Right renal pelvis (tissue), 4 donors: ENCODE results near the gene GMDS. TPM values are rescaled to one million over a fixed set of nuclear protein-coding genes. Genes with fewer than 3 reads are reported as not detected.
"Not testable (repeated sequence)": the region's sequence is repeated elsewhere in the genome, so short reads cannot be mapped to it uniquely, and the experiment has no call there.

Experiments
- DNase-seq, 4 donors: peaks; one replicate each; pipeline ENCODE4 v3.0.0-alpha.2; 2013; ENCODE audit warnings: low read depth in 4 of 4, low spot score in 3 of 4, missing footprints in 1 of 4
- polyA plus RNA-seq, 4 donors: library from polyadenylated mRNA; unstranded; fragments of 120-200 nt; gene quantifications; one replicate each; pipeline ENCODE4 v1.2.1, GENCODE V29; 2013; ENCODE audit not compliant: insufficient read length in 4 of 4

Gene GMDS
- polyA plus RNA-seq, 4 donors: 67.7 to 86.0 (median 77.9) TPM

DNA sequence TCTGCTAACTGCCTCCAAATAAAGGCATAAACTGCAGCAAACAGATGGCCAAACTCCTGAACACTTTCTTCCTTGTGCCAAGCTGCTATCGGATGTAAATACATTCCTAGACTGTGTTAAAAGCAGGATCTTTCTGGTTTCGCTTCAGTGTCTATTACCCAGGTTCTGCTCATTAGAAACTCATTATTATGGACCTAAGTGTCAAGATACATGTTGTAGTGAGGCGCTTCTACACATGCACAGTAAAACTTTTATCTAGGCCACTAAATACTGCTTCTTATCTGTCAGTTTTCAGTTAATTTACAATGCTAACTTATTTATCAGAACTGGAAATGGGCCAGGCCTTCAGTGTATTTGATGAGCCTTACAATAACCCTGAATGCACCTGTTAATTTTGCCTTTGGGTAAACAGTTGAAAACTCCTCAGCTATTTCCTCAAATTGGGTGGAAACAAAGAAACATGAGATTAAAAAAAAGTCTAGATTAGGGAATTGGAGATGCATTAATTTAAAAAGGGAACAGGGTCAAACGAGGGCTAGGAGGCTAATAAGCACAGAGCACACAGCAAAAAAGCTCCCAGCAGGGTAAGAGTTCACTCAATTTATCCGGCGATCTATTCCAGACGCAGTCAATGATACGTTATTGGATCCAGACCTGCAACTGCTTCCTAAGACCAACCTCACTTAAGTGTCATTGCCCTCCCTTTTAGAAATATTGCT, 395.1 kb downstream of the GMDS start:
- DNase-seq: no peak

DNA sequence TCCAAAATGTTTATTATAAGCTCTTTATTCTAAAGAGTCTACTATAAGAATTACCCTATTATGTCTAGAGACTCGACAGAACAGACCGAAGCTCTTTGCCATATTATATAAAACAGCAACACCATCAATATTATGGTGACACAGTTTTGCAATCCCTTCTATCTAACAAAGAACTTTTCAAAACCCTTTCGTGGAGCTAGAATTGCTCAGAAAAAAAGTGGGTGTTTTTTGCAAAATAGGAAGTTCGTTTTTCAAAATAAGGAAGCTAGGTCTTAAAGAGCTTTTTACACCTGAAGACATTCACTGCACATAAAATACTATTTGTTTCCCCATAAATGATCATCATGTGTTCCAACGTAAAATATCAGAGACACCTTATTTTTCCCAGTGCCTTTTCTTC, 395.7 kb downstream of the GMDS start:
- no peak for DNase-seq

DNA sequence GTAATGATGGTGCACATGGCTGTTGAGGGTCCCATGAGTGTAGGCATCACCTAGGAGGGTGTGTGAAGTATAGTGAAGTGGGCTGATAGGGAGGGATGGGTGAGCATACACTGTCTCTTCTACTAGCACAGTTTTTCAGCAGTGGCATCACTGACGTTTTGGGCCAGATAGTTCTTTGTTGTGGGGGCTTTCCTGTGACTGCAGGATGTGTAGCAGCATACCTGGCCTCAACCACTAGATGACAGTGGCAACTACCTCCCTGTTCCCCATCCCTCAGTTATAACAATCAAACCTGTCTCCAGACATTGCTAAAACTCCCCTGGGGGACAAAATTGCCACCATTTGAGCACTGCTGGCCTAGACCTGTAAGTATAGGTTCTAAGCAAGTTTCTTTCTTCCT, 396.7 kb downstream of the GMDS start:
- no peak for DNase-seq

DNA sequence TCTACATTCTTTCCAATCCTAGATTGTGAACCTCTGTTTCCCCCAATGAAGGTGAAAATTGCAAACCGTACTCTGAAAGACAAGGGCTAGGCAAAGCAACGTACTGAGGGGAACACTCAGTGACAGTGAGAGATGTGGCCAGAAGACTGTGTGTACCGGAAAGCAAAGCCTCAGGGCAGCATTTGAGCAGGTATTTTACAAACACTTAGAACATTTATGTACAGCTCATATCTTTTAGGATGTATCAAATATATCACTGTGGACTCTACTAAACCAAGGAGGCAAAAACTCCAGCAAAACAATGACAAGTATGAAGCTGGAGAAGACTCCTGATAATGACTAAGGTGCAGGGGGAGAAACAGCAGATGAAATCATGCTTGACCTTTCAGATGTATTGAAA, 398.8 kb downstream of the GMDS start:
- no peak for DNase-seq

DNA sequence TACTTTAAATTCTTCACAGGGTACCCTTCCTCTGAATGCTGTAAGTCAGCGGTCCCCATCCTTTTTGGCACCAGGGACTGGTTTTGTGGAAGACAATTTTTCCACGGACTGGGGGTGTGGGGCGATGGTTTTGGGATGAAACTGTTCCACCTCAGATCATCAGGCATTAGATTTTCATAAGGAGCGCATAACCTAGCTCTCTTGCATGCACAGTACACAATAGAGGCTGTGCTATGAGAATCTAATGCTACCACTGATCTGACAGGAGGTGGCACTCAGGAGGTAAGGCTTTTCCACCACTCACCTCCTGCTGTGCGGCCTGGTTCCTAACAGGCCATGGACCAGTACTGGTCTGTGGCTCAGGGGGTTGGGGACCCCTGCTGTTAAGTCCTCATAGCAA, 399.9 kb downstream of the GMDS start:
- DNase-seq: not testable (repeated sequence)

DNA sequence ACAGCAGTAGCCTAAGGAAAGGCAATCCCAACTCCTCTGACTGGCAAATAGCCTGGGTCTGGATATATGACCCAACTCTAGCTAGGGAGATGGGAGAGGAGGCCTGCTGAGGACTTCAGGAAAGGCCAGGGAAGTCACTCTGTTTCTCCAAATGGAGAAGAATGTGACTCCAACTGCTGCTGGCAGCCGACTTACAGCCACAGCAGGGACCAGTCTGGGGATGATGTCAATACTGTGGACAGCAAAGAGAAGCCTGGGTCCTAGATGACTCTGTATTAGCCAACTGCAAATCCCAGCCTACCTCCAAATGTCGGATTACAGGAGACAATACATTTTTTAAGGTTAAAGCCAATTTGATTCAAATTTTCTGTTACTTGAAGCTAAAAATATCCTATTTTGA, 403.1 kb downstream of the GMDS start:
- no peak for DNase-seq

DNA sequence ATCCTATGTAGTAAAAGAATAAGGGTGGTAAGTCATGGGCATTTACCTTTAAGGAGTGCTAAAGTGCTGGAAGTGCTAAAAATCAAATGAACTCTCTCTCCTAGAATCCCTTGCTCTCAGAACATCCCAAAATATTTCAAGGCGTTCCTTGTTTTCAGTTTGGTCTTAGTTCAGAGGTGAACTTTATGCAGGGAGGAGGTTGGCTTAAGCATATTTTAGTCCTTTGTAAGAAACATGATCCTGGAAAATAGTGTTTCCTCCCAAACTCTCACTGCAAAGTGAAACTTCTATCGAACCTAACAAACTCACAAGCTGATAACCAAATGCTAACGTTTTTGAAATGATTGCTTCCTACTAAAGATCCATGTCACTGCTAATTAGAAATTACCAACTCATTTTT, 404.3 kb downstream of the GMDS start:
- no peak for DNase-seq

DNA sequence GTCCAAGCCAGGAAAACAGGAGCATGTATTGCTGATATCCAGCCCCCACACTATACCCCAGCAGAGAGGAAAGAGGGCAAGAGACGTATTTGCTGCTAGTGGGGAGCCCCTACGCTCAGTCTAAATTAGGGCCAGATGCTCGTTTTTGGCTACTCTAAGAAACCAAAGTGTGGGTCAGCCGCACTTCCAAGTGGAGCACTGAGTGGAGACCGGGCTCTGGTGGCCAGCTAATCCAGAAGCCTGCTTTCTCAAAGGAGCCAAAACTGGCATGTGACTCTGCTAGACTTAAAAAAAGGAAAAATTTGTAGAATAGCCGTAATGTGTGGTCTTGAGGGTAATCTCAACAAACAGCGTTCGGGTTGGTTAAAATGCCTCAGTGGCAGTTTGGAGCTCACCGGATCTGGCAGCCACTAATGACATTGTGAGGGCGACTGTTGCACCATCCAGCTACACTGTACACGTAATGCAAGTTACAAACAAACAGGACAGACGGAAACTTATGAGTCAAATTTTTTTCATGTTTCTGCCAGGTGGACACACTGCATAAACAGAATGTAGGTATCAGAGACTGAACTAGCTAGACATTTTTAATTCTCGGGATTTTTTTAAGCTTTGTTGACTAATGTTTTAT, 404.8 kb downstream of the GMDS start:
- DNase-seq: no peak

DNA sequence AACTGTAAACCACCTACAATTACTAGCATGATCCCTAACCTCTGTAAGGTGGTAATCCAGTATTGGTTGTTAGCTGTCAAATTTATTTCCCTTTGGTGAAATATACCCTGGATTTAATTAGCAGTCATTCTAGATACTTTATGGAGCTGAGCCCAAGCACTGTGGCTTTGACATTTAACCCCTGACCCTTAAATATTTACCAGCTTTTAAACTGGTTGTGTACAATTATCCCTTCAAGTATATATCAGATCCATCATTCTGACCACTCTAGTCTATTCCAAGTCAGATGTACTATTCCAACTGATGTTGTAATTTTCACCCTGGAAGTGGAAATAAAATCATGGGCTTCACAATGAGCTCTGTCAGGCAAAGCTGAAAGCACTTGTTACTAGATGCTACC, 406.0 kb downstream of the GMDS start:
- DNase-seq: no peak

DNA sequence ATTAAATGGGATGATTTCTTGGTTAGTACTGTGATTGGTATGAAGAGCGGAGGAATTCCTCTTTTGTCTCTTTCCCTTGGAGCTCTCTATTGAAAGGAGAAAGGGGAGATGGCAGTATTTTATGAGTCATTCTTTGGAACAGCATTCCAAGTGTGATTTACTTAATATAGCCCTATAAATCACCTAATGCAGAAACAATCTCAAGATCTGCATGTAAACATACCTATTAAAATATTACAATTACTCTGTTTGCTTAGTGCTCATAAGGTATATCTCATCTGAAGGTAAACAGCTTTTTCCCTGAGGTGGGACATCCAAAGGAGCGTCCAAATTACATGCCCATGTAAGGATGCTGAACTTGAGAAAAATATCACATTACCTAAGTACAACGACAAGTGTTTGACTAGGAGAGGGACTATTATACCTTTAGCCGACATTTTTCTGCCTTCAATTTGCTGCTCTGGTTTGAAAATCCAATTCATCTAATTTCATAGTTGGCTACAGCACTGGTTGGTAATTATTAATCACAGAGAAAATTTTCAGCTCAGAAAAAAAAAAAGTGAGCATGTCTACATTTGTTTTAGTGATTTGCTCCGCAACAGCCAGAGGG, 406.7 kb downstream of the GMDS start:
- no peak for DNase-seq

DNA sequence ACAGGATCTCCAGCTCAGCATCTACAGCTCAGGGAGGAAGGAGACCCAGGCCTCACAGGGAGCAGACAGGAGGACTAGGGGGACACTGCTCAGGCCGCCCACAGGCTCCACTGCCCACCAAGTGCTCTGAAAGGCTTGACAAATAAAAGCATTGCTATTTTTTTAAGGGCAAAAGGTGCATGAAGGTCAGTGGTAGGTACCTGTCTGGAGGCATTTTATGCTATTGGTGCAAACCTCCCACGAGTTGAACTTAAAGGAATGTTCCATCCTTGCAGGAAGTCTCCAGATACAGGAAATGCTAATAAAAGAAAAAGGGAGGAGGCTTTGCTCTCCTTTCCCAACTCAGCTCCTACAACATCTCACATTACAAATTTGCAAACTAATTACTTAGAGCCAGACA, 407.6 kb downstream of the GMDS start:
- no peak for DNase-seq

DNA sequence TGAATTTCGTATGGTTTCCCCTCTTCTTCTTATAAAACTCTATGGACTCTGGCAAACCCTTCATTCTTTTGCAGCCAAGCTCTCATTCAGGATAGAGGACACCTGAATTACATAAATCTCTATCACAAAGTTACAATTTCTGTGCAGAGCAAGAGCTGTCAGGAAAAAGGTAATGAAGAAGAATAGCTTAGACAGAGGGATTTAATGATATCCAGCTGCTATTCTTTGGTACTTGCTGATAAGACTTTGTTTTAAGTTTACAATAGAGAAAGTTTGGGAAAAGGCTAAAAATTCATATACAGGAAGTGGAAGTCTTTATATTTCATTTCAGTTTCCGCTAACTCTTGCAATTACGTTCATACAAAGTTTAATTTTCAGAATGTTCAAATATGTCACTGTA, 408.7 kb downstream of the GMDS start:
- no peak for DNase-seq

DNA sequence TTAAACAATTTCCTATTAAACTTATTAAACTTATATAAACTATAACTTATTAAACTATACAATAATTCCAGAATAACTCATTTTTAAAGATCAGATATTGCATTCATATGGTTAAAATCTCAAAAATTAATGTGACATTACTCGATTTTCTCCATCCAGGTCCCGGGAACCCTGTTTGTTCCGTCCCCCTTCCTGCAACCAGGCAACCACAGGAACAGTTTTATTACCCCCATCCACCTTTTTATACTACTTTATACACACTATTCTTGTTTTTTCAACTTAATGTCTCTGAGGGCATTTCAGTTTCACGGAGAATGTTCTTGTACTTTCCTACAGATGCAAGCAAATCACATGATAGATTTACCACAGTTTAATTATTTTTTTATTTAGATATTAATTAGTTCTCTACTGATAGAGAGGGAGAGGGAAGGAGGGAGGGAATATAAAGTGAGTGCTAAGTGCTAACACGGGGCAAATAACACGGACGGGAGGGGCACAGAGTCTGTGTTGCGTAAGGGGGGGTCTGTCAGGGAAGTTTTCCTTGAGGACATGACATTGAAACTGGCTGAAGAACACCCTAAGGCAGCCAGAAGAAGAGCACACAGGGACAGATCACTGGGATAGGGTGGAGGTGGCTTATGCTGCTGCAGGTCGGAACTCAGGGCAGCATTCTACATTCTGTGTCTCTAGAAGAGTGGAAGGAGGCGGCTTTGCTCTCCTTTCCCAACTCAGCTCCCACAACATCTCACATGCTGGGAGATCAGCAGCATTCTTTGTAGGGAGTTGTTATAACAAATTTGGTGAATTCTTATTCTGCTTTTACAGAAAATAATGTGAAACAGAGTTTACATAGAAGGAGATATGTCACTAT, 410.5 kb downstream of the GMDS start:
- no peak for DNase-seq

DNA sequence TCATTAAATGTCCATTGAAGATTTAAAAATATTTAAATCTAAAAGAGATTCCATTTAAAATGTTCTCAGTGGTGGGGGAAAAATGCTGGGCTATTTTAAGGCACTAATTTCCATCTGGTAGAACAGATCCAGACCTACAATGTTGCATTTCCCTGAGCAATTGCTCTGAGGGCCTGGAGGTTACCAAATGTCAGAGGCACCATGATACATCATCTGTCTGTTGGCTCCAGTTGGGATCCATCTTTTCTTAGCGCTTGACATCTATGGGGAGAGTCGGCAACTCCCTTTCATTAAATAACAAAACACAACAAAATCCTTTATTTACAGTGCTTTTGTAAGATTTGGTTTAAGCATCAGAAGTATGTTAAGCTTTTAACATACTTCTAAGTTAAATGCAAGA, 411.2 kb downstream of the GMDS start:
- DNase-seq: peak in 1 of 4 donors; percentile 78

DNA sequence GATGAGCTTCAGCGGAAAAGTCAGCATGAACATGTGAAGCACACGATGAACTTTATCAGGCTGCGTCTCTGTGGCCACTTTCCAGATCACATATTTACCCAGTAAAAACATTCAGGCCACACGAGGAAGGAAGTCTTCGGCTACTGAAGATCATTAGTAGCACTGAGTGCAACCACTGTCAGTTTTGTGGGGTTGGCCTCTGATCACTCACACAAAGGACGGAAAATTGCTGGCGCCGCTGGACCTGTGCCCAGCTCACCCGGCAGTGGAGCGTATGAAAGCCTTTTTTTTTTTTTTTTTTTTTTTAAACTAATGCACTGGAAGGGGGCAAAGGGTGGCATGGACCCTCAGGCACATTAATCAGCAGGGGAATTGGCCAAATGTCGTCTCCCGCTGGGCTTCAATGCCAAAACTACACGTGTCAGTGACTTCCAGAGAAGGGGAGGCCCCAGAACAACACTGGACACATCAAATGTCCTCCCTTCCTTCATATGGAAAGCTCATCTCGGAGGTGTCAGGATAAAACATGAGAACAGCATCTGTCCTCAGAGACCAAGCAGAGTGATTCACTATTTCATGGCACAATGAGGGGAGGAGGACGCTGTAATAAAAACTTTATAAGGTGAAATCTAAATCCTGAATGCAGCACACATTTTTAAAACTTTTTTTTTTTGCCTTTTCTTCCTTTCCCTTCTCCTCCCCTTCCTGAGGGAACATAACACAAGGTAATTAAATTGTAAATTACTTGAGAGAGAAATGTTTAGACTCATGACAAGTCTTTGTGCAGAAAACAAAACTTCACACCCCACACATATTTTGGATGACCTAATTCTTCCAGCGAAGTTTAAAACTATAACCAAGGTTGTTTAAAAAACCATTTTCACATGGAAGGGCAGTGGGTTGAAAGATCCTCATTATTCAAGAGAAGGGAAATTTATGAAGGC, 412.3 kb downstream of the GMDS start:
- peak in 3 of 4 donors; percentile 58 to 78 (median 72) for DNase-seq

DNA sequence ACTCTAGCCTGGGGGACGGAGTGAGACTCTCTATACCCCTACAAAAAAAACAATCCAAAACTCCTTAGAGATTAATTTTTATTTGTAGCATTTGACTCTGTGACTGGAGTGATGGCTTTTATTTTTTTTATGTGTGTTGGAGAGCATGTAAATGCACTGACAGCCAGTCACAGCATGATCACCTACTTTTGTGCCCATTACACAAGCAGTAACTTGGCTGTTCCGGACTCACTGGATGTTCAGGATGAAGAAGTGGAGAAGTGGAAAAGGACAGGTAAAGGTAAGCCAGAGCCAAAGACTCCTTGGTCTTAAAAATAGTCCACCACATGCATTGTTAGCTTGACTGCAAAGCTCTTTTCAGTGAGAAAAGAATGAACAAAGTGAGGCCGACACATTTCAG, 413.0 kb downstream of the GMDS start:
- DNase-seq: no peak

DNA sequence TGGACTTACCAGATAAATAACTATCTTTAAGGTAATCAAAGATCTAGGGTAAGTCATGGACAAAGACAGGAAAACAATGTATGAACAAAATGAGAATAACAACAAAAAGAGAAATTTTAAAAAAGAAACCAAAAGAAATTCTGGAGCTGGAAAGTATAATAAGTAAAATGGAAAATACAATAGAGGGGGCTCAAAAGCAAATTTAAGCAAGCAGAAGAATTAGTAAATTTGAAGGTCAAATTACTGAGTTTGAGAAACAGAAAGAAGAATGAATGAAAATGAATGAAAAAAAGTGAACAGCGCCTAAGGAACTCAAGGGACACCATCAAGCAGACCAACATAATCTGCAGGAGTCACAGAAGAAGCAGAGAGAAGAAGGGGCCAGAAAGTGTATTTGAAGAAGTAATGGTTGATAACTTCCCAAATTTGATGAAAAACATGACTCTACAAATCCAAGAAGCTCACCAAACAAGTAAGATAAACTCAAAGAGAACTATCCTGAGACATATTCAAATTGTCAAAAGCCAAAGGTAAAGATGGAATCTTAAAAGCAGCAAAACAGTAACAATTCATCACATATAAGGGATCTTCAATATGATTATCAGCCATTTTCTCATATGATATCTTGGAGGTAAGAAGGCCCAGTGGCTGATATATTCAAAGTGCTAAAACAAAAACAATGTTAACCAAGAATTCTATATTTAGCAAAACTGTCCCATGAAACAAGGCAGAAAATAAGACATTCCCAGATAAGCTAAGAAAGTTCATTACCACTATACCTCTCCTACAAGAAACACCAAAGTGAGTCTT, 417.2 kb downstream of the GMDS start:
- no peak for DNase-seq

DNA sequence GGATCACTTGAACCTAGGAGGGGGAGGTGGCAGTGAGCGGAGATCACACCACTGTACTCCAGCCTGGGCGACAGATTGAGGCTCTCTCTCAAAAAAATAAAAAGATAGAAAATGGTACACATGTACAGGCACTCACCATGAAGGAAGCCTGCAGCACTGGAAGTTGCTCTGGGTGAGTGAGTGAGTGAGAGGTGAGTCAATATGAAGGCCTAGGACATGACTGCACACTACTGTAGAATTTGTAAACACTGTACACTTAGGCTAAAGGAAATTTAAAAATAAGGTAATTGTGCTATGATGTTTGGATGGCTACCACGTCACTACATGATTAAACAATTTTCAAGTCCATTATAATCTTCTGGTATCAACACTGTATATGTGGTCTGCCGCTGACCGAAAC, 419.5 kb downstream of the GMDS start:
- DNase-seq: no peak

DNA sequence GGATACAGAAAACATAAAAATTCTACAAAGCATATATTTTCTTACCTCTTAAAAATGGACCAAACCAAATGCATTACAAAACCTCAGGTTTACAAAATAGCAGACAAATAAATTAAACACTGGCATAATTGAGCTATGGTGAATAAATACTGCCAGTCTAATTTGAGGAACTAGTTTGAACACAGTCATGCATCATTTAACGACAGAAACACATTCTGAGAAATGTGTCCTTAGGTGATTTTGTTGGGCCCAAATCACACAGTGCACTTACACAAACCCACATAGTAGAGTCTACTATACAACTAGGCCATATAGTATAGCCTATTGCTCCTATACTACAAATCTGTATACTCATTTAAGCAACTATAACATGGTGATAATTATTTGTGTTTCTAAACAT, 420.1 kb downstream of the GMDS start:
- DNase-seq: no peak
